Large intestine (tissue), 3 donors: ENCODE data around the gene TMEM50A. TPM values are rescaled to one million over a fixed set of nuclear protein-coding genes. Genes with fewer than 3 reads are reported as not detected.
"Not testable (repeated sequence)": the region's sequence is repeated elsewhere in the genome, so short reads cannot be mapped to it uniquely, and the experiment has no call there.

ENCODE experiments used
- DNase-seq, 2 donors: peaks; one replicate each; pipeline versions ENCODE4 v3.0.0 to v3.0.0-alpha.2; 2013
- H3K27ac ChIP-seq: one replicate; pipeline ENCODE4 v1.5.1; 2013; ENCODE audit warnings: low read length
- H3K27me3 ChIP-seq: 2 replicates; pipeline ENCODE4 v1.6.1; 2013; ENCODE audit warnings: low read length; ENCODE audit not compliant: control insufficient read depth, insufficient read depth
- H3K36me3 ChIP-seq: 2 replicates; pipeline ENCODE4 v1.6.1; 2013; ENCODE audit warnings: low read length; ENCODE audit not compliant: control insufficient read depth, insufficient read depth
- H3K4me1 ChIP-seq: one replicate; pipeline ENCODE4 v1.6.1; 2013; ENCODE audit warnings: low read length; ENCODE audit not compliant: control insufficient read depth, insufficient read depth
- H3K4me3 ChIP-seq: one replicate; pipeline ENCODE4 v1.5.1; 2013; ENCODE audit warnings: low read length
- H3K9me3 ChIP-seq: one replicate; pipeline ENCODE4 v1.6.1; 2013; ENCODE audit warnings: mild to moderate bottlenecking, low read depth, low read length, moderate library complexity; ENCODE audit not compliant: control insufficient read depth
- WGBS: methylation state at CpG from one replicate; pipeline ENCODE4 v1.1.5; 2013; ENCODE audit warnings: low lambda C conversion rate; ENCODE audit not compliant: insufficient coverage; 5-methylcytosine and 5-hydroxymethylcytosine counted together
- polyA plus RNA-seq: library from polyadenylated mRNA; unstranded; fragments of 120-200 nt; gene quantifications from one replicate; pipeline ENCODE4 v1.2.1, GENCODE V29; 2013

Gene TMEM50A
- polyA plus RNA-seq, 1 donor, result 75.9 TPM

- H3K9me3 ChIP-seq, H3K36me3 ChIP-seq, DNase-seq, H3K27me3 ChIP-seq, H3K4me1 ChIP-seq, H3K27ac ChIP-seq, H3K4me3 ChIP-seq: not testable (repeated sequence)
- no CpG with 5 or more reads among the region's 1 CpG for WGBS
Observed at GRCh38 chr1:25383875-25384274, 45.7 kb downstream of the TMEM50A start.

GRCh38 chr1:25387096-25387495 lies 49.0 kb downstream of the TMEM50A start:
- not testable (repeated sequence) for H3K27ac ChIP-seq, H3K36me3 ChIP-seq, DNase-seq, H3K27me3 ChIP-seq, H3K4me1 ChIP-seq, H3K9me3 ChIP-seq, H3K4me3 ChIP-seq
- WGBS, result no CpG with 5 or more reads among the region's 4 CpGs

GRCh38 chr1:25388691-25389090 lies 50.6 kb downstream of the TMEM50A start:
- not testable (repeated sequence) for H3K4me3 ChIP-seq

GRCh38 chr1:25389721-25390120 lies 51.6 kb downstream of the TMEM50A start:
- not testable (repeated sequence) for H3K4me3 ChIP-seq, DNase-seq, H3K36me3 ChIP-seq, H3K4me1 ChIP-seq, H3K9me3 ChIP-seq, H3K27me3 ChIP-seq, H3K27ac ChIP-seq
- WGBS, result no CpG with 5 or more reads among the region's 3 CpGs

More at GRCh38 chr1:25388691-25389090, 50.6 kb downstream of the TMEM50A start:
- not testable (repeated sequence) for H3K36me3 ChIP-seq, H3K4me1 ChIP-seq, H3K27me3 ChIP-seq, H3K9me3 ChIP-seq, DNase-seq, H3K27ac ChIP-seq
- WGBS, result no CpG with 5 or more reads among the region's 9 CpGs

GRCh38 chr1:25392841-25393240 lies 54.7 kb downstream of the TMEM50A start:
- peaks cover 3% of the 10 kb centered on the region for H3K4me1 ChIP-seq
- DNase-seq, result peak; percentile 22 to 27
- no peaks in the 10 kb centered on the region for H3K27me3 ChIP-seq
- H3K27ac ChIP-seq, result no peak overlapping the region
- H3K36me3 ChIP-seq, result no peaks in the 10 kb centered on the region
- no CpG with 5 or more reads among the region's 6 CpGs for WGBS
- H3K4me3 ChIP-seq, result no peak overlapping the region
- H3K9me3 ChIP-seq, result no peaks in the 10 kb centered on the region

- H3K9me3 ChIP-seq, H3K27me3 ChIP-seq, H3K27ac ChIP-seq, DNase-seq, H3K4me3 ChIP-seq, H3K36me3 ChIP-seq, H3K4me1 ChIP-seq: not testable (repeated sequence)
- WGBS, result no CpG with 5 or more reads among the region's 10 CpGs
Observed at GRCh38 chr1:25397549-25397948, 59.4 kb downstream of the TMEM50A start.

- H3K9me3 ChIP-seq, DNase-seq, H3K27me3 ChIP-seq, H3K36me3 ChIP-seq, H3K4me3 ChIP-seq, H3K4me1 ChIP-seq, H3K27ac ChIP-seq: not testable (repeated sequence)
- WGBS, result no CpG with 5 or more reads among the region's 2 CpGs
Observed at GRCh38 chr1:25398079-25398478, 59.9 kb downstream of the TMEM50A start.

GRCh38 chr1:25402947-25403803 lies 65.0 kb downstream of the TMEM50A start:
- not testable (repeated sequence) for H3K4me3 ChIP-seq, H3K4me1 ChIP-seq, H3K27ac ChIP-seq, DNase-seq, H3K36me3 ChIP-seq, H3K9me3 ChIP-seq, H3K27me3 ChIP-seq
- no CpG with 5 or more reads among the region's 8 CpGs for WGBS

GRCh38 chr1:25405731-25406305 lies 67.7 kb downstream of the TMEM50A start:
- H3K9me3 ChIP-seq, H3K4me1 ChIP-seq, DNase-seq, H3K4me3 ChIP-seq, H3K27ac ChIP-seq, H3K36me3 ChIP-seq, H3K27me3 ChIP-seq: not testable (repeated sequence)
- no CpG with 5 or more reads among the region's 12 CpGs for WGBS

GRCh38 chr1:25409641-25410427 lies 71.7 kb downstream of the TMEM50A start:
- H3K9me3 ChIP-seq, H3K4me1 ChIP-seq, H3K27me3 ChIP-seq, H3K4me3 ChIP-seq, DNase-seq, H3K36me3 ChIP-seq, H3K27ac ChIP-seq: not testable (repeated sequence)
- WGBS, result 100% methylated on average over 1 of the region's 10 CpGs
